SHP77 treated with DMSO at 0.1 percent for 48 hours (cell line): ENCODE results near the gene CD58.
"Not testable (repeated sequence)": the region's sequence is repeated elsewhere in the genome, so short reads cannot be mapped to it uniquely, and the experiment has no call there.

ENCODE experiments used
- DNase-seq: peaks from one replicate; lab custom pipeline; 2025; lab: John Stamatoyannopoulos, UW

Gene CD58

GRCh38 chr1:116569776-116570357 is 959 bp downstream of the CD58 start:
- DNase-seq = no peak

- no peak for DNase-seq
Measured at GRCh38 chr1:116569381-116569670, 1.5 kb downstream of the CD58 start.

GRCh38 chr1:116568662-116569380 is 2.0 kb downstream of the CD58 start:
- no peak for DNase-seq

GRCh38 chr1:116567790-116568661 is 2.8 kb downstream of the CD58 start:
- DNase-seq = no peak

GRCh38 chr1:116565222-116565621 is 5.6 kb downstream of the CD58 start:
- DNase-seq = no peak

GRCh38 chr1:116564426-116564825 is 6.4 kb downstream of the CD58 start:
- no peak for DNase-seq

- DNase-seq = not testable (repeated sequence)
Measured at GRCh38 chr1:116562465-116562864, 8.4 kb downstream of the CD58 start.

- DNase-seq = no peak
Measured at GRCh38 chr1:116561563-116561962, 9.3 kb downstream of the CD58 start.

- DNase-seq = no peak
Measured at GRCh38 chr1:116560704-116561490, 9.9 kb downstream of the CD58 start.

GRCh38 chr1:116559304-116559761 is 11.5 kb downstream of the CD58 start:
- no peak for DNase-seq

- DNase-seq = no peak
Measured at GRCh38 chr1:116558571-116558970, 12.3 kb downstream of the CD58 start.

GRCh38 chr1:116558140-116558549 is 12.7 kb downstream of the CD58 start:
- no peak for DNase-seq

- DNase-seq = no peak
Measured at GRCh38 chr1:116557323-116557878, 13.4 kb downstream of the CD58 start.

- no peak for DNase-seq
Measured at GRCh38 chr1:116556289-116557006, 14.4 kb downstream of the CD58 start.

- DNase-seq = no peak
Measured at GRCh38 chr1:116554924-116555323, 15.9 kb downstream of the CD58 start.

- DNase-seq = no peak
Measured at GRCh38 chr1:116553386-116554115, 17.3 kb downstream of the CD58 start.

GRCh38 chr1:116546354-116546977 is 24.4 kb downstream of the CD58 start:
- DNase-seq = no peak

GRCh38 chr1:116545359-116545705 is 25.5 kb downstream of the CD58 start:
- DNase-seq = no peak

- no peak for DNase-seq
Measured at GRCh38 chr1:116544588-116545358, 26.1 kb downstream of the CD58 start.
